GM18498 (cell line): ENCODE measurements around the gene CATSPERD.
"Not testable (repeated sequence)": the region's sequence is repeated elsewhere in the genome, so short reads cannot be mapped to it uniquely, and the experiment has no call there.

Source experiments
- ATAC-seq: cut with Tn5 transposase; IDR thresholded peaks from one replicate; pipeline ENCODE4 v1.9.1; 2021; ENCODE audit warnings: mild to moderate bottlenecking, moderate library complexity; ENCODE audit not compliant: unreplicated experiment

CATSPERD gene

GRCh38 chr19:5697890-5698634 lies 22.4 kb upstream of the CATSPERD start:
- ATAC-seq: no peak

- ATAC-seq: no peak
Measured at GRCh38 chr19:5698635-5699422, 21.6 kb upstream of the CATSPERD start.

DNA sequence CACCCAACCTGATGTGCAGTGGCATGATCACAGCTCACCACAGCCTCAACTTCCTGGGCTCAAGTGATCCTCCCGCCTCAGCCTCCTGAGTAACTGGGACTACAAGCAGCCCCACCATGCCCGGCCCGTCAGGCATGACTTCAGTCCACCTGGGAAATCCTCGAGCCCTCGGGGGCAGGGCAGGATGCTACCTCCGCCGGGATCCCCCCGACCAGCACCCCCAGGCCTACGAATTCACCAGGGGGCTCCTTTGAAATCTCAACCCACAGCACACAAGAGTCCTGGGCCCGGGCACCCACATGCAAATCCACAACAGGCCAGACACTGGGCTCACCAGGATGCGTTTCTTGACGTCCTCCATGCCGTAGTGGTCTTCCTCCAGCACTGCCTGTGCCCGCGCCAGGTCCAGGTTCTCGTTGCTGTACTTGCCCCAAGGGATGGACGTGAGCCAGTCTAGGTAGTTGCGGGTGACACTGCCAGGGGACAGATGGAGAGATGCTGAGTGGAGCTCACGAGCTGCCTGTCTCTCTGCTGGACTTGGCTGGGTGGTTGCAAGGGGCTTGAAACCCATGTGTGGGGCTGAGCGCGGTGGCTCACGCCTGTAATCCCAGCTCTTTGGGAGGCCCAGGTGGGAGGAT lies 19.9 kb upstream of the CATSPERD start:
- no peak for ATAC-seq

DNA sequence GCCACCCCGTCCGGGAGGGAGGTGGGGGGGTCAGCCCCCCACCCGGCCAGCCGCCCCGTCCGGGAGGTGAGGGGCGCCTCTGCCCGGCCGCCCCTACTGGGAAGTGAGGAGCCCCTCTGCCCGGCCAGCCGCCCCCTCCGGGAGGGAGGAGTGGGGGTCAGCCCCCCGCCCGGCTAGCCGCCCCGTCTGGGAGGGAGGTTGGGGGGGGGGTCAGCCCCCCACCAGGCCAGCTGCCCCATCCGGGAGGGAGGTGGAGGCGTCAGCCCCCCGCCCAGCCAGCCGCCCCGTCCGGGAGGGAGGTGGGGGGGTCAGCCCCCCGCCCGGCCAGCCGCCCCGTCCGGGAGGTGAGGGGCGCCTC lies 18.4 kb upstream of the CATSPERD start:
- not testable (repeated sequence) for ATAC-seq

GRCh38 chr19:5703819-5704818 lies 16.3 kb upstream of the CATSPERD start:
- ATAC-seq: no peak

- no peak for ATAC-seq
Measured at GRCh38 chr19:5705552-5705951, 14.9 kb upstream of the CATSPERD start.

DNA sequence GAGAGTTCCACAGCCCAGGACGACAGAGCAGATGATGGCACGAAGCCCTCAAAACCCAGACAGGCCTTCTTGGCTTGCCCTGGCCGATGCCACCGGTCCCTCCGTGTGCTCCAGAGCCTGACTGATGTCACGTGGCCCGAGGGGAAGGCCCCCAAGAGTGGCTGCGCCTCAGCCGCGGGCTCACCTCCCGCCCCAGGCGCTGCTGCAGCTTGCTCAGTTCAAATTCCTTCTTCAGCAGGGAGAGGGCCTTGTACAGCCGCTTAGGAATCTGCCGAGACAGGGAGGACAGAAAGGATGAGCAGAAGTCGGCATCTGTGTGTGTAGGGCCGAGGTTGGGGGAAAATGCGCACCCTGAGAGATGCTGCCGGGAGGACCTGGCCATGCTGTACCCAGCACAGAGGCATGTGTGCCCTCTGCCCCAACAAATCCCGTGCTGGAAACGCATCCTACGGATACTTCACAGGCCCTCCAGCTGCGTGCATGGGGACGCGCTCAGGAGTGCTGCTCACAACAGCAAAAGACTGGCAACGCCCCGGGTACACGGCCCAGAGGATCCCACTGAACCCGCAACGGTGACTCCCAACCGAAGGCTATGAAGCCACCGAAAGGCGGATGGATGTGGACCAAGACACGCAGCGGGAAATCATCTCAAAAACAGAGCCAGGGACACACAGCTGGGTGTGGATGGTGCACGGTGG lies 13.4 kb upstream of the CATSPERD start:
- ATAC-seq: no peak

- no peak for ATAC-seq
Measured at GRCh38 chr19:5707576-5708575, 12.6 kb upstream of the CATSPERD start.

GRCh38 chr19:5711025-5711424 lies 9.4 kb upstream of the CATSPERD start:
- no peak for ATAC-seq

GRCh38 chr19:5711713-5712161 lies 8.7 kb upstream of the CATSPERD start:
- ATAC-seq: no peak

GRCh38 chr19:5713228-5713627 lies 7.2 kb upstream of the CATSPERD start:
- no peak for ATAC-seq

DNA sequence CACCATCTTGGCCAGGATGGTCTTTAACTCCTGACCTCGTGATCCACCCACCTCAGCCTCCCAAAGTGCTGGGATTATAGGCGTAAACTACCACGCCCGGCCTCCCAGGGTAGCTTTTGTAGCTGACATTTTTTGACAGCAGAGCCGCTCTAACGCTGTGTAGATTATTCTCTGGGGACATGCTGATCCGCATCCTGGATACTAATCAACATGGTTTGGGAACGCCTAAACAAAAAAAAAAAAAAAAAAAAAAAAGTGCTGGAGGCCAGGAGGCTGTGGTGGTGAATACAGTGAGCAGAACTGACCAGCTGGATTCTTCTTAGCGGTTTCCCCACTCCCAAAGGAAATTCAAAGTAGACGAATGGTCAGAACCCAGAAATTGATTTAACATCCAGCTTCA lies 5.6 kb upstream of the CATSPERD start:
- ATAC-seq: no peak

DNA sequence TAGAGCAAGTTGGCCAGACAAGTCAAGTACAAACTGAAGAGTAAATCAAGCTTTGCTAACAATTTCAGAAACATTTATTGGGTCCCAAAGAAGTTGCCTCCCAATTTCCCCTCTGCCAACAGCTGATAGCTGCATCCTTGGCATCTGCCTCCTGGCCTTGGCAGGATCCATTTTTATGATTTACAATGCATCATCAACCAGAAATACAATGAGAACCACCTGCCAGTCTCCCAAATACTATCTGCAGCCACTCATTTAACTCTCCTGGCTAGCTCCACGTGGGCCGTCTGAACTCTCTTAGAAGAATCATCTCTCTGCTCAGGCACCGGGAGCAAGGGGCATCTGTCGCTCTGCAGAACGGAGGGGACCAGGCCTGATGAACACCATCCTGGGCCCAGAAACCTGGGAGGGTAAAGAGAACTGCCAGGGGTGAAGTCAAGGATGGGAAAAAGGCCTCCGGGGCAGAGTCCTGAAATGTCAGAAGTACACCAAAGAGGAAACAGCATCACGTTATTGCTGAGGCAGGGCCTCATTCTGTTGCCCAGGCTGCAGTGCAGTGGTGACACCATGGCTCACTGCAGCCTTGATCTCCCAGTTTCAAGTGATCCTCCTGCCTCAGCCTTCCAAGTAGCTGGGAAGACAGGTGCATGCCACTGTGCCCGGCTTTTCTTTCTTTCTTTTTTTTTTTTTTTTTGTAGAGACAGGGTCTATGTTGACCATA lies 3.1 kb upstream of the CATSPERD start:
- no peak for ATAC-seq

DNA sequence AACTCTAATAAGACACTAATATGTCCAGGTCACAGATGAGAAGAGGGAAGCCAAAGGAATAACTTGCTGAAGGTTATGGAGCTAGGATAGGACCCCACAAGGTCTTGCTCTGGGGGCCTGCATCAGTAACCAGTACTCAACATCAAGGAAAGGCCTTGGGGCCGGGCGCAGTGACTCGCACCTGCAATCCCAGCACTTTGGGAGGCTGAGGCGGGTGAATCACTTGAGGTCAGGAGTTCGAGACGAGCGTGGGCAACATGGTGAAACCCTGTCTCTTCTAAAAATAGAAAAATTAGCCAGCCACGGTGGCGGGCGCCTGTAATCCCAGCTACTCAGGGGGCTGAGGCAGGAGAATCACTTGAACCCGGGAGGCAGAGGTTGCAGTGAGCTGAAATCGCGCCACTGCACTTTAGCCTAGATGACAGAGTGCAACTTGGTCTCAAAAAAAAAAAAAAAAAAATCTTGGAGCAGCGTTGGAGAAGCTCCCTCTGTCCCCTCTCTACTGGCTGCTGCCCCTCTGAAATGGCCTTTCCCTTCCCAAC lies 2.3 kb upstream of the CATSPERD start:
- ATAC-seq: no peak

- ATAC-seq: no peak
Measured at GRCh38 chr19:5718579-5719273, 1.7 kb upstream of the CATSPERD start.

DNA sequence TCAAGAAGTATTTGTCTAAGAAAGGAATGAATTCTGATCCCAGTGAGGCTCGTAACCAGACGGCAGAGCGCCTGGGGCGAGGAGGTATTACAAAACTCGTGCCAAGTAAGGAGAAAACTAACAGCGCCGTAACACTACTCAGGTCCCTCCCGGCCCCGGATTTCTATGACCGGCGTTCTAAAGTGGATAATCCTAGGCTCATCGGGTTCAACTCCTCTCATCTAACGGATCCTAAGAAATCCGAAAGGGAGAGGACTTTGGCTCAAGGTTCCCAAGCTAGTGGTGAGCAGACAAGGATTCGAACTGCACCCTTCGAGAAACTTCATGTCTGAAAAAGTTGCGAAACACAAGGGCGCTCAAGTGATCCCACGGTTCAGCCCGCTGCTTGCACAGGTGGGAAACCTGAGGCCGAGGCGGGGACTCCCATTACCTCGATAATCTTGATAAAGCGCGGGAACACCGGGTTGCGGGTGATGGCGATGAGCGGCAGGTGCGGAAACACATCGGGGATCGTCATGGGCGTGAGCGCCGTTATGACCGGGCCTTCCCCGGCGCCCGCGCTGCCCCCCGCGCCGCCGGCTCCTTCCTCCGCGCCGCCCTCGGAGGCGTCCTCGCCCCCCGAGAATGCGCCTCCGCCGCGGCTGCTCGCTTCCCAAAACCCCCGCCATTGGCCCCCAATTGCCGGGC lies 1.0 kb upstream of the CATSPERD start:
- ATAC-seq: no peak
